IPS DF 4.7 (cell line): Measurements from ENCODE around the gene AGAP9.
"Not testable (repeated sequence)": the region's sequence is repeated elsewhere in the genome, so short reads cannot be mapped to it uniquely, and the experiment has no call there.

ENCODE experiments used
- DNase-seq: peaks from one replicate; pipeline ENCODE4 v3.0.0-alpha.2; 2013; ENCODE audit warnings: low spot score; ENCODE audit errors: extremely low read depth

AGAP9 gene

GRCh38 chr10:47458466-47459154, 64.8 kb downstream of the AGAP9 start:
- no peak for DNase-seq

- no peak for DNase-seq
Observed at GRCh38 chr10:47457826-47458225, 65.6 kb downstream of the AGAP9 start.

GRCh38 chr10:47457528-47457820, 66.0 kb downstream of the AGAP9 start:
- no peak for DNase-seq

- DNase-seq, result no peak
Observed at GRCh38 chr10:47456794-47457527, 66.5 kb downstream of the AGAP9 start.

- no peak for DNase-seq
Observed at GRCh38 chr10:47456079-47456785, 67.2 kb downstream of the AGAP9 start.

- DNase-seq, result not testable (repeated sequence)
Observed at GRCh38 chr10:47455350-47456078, 67.9 kb downstream of the AGAP9 start.

GRCh38 chr10:47454780-47455058, 68.7 kb downstream of the AGAP9 start:
- no peak for DNase-seq

GRCh38 chr10:47454008-47454779, 69.2 kb downstream of the AGAP9 start:
- no peak for DNase-seq

- DNase-seq, result no peak
Observed at GRCh38 chr10:47453141-47454007, 70.1 kb downstream of the AGAP9 start.

GRCh38 chr10:47452495-47453140, 70.8 kb downstream of the AGAP9 start:
- DNase-seq, result no peak

GRCh38 chr10:47451998-47452494, 71.4 kb downstream of the AGAP9 start:
- no peak for DNase-seq
